HT-29 (cell line): ENCODE results near the gene UBA3. TPM values are rescaled to one million over a fixed set of nuclear protein-coding genes. Genes with fewer than 3 reads are reported as not detected.
A peak's percentile ranks its signal among the peaks of the same experiment; 100 is the strongest.

Experiments
- DNase-seq: peaks from one replicate; pipeline ENCODE4 v3.0.0-alpha.2; 2015; ENCODE audit warnings: low spot score
- total RNA-seq: library from RNA; depleted of rRNA; stranded (reverse); fragments of >200 nt; shearing (Covaris generic); gene quantifications from 2 replicates; pipeline ENCODE4 v1.2.3, GENCODE V29; 2014

UBA3 gene
- total RNA-seq, 1 experiment from 2014 or later = 30.5 TPM

DNA sequence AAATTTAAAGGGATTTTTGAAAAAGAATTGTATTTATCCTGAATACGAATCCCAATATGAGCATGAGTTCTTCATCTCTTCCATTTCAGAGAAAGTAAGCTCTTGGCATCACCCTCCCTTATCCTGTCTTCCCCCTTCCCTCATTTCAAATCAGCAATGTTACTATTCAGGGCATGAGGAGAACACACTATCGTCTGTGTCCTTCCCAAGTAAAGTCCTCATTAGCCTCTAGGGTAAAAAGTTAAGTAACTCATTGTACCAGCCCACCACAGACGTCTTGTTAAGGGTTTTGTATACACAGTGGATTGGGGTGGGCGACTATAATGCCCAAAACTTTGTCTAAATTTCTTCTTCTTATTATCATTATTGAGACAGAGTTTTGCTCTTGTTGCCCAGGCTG, 19.4 kb upstream of the UBA3 start:
- no peak for DNase-seq

DNA sequence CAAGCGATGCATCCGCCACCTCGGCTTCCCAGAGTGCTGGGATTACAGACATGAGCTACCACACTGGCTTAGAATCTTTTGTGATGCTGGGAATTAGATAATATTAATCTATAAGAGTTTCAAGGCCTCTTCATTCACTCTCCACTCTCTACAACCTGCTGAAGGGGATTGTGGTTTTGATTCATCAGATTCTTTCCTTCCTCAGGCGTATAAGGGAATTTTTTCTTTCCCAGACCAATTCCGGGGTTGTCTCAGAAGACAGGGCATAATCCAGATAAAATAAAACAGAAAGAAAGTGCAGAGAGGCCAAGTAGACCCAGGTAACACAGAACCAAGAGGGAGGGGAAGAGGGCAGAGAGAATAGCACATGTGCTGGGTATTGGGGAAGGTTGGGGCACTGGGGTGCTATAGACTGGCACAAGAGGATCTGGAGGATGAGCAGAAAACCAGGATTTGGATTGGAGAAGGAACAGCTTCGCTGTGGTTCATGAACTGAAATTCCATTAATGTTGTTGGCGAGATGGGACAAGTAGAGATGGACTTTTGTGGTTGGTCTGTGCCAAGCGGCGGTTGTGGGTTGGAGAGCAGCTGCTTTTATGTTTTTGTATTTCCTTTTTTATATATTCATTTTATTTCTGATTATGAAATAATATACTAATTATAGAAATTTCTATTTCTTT, 17.4 kb upstream of the UBA3 start:
- no peak for DNase-seq

DNA sequence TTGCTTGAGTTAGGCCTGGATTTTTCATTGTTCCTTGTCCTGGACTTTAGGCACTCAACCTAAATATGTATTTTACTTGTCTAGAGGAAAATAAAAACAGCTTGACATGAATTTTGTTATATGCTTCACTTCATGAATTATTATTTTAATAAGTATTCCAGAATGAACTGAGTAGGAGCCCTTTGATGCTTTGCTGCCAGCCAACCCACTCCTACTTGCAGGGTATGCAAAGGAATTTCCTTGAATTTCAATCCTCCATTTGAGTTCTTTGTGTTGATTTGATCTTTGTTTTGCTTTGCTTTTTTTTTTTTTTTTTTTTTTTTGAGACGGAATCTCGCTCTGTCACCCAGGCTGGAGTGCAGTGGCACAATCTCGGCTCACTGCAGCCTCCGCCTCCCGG, 16.1 kb upstream of the UBA3 start:
- DNase-seq = no peak

DNA sequence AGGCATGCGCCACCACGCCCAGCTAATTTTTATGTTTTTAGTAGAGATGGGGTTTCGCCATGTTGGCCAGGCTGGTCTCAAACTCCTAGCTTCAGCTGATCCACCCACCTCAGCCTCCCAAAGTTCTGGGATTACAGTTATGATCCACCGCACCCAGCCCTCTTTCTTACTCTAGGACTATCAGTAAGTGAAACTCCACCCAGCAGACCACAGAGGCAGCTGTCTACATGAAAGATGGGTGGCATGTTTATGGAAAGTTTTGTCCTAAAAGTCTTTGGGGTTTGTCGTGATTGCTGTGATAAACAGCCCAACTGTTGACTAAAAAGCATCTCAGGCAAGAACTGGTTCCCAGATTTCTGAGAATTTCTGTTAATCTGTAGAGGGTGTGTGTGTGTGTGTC, 15.5 kb upstream of the UBA3 start:
- DNase-seq = no peak

DNA sequence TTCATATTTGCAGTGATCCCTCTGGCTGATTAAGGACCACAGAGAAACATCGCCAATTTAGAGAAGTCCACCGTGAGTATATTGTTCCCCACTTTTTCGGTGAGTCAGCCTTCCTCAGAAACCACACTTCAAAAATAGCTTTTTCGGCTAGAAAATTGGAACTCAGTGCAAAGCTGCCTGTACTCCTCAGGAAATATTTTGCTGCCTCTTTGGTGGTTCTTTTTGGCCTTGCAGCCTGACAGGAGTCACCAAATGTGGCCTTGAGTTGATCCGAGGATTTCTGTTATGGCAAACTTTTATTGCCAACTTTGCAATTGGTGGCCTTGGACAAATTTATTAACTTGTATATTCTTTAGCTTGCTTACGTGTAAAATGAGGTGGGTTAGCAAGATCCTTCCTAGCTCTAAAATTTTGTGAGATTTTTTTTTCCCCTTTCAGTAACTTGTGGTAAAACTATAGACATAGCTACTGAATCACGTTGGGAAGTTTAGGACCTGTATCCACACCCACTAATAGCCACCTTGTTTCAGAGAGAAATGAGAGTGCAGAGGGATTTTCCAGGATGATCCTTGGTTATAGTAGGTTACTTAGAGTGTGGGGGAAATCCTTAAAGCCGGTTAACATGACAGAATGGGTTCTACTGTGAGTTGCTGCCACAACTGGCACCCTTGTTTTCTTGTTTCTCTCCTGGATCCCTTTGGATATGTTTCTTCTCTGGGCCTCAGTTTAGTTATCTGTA, 14.5 kb upstream of the UBA3 start:
- DNase-seq = no peak

DNA sequence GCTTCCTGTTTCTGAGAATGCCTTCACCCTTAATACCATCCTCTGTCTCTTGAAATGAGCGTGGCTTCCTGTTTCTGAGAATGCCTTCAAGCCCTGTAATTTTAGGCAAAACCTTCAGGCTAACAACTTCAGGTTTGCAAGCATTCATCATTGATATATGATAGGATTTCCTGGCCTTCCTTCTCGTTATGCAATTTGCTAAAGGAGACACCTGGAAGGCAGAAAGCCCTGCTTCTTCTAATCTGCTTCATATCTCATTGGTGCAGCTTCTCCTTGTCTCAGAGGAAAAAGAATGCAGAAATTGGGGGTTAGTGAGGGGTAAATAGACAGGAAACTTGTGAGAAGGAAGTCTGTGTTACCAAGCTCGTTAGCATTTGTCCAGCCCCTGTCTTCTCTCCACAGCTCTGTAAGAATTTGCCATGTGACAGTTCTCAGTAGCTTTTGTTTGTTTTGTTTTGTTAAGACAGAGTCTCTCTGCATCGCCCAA, 11.9 kb upstream of the UBA3 start:
- DNase-seq = no peak

DNA sequence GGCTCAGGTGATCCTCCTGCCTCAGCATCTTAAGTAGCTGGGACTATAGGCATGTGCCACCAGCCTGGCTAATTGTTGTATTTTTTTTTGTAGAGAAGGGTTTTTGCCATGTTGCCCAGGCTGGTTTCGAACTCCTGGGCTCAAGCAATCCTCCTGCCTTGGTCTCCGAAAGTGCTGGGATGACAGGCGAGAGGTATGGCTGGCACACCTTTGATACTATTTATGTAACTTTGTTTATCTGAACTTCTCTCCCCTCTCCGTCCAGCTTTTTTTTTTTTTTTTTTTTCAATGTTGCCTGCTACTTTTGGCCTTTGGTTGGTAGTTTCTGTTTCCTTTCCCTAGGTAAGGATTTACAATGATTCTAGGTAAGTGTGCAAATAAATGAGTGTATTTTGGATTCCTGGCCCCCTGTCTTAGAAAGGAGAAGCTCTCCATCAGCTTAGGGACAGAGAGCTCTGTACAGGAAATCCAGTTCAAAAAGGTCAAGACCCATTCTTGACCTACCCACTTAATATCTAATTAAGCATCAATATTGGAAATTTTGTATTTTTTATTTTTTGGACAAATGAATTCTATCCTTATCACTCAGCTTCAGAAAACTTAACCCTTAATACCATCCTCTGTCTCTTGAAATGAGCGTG, 11.3 kb upstream of the UBA3 start:
- no peak for DNase-seq

DNA sequence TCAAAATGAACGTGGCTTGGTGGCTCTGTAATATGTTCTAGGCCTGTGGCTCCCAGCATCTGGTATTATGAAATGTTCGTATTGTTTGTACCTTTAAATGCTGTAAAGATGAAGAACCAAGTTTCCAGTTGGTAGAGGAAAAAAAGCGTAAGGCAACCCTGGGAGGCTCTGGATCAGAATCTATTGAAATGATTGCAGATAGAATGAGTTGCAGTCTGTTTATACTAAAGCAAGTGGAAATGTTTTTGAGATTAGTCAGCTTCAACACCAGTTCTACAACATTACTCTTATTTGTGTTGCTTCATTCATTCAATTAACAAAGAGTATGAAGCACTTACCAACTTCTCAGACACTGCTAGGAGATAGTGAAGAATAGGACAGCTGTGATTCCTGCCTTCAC, 9.9 kb upstream of the UBA3 start:
- no peak for DNase-seq

DNA sequence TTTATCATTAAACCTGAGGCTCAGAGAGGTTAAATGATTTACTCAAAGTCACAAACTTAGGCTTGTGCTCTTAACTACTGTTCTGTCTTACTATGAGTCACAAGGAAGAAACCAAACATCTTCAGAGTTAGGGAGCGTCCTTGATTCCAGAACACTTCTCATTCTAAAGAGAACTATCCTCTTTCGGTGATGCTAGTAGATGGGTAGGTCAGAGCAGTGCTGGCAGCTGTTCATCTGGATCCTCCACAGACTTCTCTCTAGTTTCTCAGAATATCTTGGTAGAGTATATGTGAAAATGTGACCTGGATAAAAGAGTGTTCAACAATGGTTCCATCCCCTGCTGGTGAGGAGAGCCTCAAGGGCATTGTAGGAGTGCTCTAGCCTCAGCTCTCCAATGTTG, 7.9 kb upstream of the UBA3 start:
- peak; percentile 25 for DNase-seq

DNA sequence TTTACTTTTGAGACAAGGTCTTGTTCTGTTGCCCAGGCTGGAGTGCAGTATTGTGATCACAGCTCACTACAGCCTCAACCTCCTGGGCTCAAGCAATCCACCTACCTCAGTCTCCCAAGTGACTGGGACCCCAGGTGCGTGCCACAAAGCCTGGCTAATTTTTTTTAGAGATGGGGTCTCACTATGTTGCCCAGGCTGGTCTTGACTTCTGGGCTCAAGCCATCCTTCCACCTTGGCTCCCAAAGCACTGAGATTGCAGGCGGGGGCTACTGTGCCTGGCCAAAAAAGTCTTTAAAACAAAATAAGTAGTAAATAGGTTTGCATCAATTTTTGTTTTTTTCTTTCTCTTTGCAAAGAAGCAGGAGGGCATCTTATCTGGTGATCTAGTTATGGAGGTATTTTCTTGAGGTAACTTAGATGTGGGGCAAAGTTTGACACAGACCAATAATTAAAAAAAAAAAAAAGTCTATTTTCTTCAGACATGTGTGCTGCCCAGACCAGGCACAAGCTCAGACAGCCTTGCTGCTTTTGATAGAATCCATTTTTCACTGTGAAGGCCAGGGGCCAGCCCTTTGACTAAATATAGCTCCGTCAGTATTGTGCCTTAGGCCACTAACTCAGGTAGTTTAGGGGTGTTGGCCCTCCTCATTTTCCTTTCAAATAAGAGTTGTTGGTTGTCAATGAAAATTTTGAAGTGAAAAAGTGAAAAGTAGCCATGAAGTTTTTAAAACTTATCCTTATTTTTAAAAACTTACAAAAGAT, 7.0 kb upstream of the UBA3 start:
- no peak for DNase-seq

DNA sequence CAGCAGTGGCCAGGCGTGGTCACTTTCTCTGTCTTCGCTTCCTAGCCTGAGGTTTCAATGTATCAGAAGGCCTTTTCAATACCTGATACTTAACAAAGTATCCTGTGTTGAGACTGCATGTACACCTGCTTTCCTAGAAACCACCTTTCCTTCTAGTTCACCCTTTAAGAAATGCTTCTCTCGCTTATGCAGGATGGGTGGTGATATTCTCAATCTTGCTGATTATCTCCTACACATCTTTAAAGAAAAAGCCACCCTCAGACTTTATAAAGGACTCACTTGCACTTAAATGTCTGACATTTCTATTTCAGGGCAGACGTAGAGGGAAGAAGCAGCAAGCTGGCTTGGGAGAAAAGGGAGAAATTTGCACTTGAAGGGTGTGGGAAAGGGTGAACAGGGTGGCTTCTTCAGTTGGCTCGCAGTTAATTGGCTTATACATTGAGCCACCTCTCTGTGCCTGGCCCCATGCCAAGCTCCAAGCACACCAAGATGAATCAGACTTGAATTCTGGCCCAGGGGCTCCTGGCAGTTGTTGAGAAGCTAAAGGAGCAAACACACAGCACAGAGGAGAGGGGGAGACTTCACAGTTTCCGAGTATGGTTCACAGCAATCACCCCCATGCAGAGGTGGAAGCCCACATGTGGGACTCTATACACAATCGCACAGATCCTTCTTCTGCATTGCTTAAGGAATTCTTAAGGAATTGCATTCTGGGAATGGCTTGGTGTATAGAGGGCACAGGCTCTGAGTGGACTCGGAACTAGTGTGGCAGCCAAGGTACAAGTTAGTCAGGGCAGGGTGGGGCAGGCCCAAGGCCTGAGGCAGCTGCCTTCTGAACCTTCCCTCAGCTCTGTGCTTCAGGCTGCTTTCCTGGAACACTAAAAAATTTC, 5.9 kb upstream of the UBA3 start:
- DNase-seq = peak; percentile 90

DNA sequence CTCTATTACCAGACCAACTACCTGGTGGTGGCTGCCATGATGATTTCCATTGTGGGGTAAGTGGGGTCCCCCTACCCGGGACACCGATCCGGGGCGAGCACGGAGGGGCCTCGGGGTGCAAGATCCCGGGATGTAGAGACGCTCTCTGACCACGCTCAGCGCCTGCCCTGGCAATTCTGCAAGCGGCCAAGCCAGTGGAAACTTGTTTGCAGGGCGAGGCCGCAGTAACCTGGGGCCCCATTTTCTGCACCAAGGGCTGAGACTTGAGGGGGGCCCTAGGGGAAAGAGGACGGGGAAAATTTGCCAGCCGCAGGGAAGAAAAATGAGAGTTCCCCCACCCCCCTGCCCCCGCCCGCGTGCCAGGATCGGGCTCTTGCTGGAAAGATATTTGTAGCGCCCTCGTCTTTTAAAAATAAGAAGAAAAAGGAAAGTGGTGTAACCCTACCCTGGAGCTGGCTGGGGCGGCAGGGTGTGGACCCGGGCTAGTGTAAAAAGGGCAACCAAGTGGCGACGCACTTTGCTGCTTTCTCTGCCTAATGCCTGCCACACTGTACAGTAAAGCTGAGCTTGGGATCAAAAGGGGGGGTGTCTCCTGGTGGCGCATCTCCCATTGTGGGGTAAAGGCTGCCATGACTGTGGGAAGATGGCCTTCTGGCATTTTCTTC, 5.1 kb upstream of the UBA3 start:
- DNase-seq = peak; percentile 32

DNA sequence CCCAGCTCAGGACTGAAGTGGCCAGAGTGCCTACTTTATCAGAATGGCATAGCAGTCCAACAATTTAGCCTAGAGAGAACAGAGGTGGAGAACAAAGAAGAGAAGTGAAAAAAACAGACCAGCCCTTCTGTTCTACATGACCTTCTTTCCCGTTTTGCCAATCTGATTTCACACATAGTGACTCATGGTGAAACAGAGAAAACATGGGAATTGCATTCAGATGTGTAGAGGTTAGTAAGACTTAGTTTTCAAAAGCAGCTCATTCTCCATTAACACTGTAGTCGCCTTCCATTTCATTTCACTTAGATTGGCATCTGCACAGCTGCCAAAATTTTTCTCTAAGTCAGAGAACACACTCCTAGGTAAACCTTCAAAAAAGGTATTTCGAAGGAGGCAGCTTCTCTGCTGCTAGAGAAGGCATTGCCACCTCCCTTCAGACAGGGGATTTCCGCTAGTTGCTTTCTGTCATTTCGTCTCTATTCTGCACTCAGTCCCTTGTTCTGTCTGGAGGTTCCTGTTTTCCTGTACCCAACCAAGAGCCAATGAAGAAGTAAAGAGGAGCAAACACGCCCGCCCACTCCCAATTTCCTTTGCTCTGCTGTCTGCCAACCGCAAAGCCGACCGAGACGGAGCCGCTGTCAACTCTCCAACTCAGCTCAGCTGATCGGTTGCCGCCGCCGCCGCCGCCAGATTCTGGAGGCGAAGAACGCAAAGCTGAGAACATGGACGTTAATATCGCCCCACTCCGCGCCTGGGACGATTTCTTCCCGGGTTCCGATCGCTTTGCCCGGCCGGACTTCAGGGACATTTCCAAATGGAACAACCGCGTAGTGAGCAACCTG, 4.4 kb upstream of the UBA3 start, which contains the start of gene ARL6IP5:
ARL6IP5 (plus strand) TSS at position 612 of the 842 bp plus-strand sequence; CDS start at position 723, 111 bp downstream.
- peak; percentile 84 for DNase-seq

DNA sequence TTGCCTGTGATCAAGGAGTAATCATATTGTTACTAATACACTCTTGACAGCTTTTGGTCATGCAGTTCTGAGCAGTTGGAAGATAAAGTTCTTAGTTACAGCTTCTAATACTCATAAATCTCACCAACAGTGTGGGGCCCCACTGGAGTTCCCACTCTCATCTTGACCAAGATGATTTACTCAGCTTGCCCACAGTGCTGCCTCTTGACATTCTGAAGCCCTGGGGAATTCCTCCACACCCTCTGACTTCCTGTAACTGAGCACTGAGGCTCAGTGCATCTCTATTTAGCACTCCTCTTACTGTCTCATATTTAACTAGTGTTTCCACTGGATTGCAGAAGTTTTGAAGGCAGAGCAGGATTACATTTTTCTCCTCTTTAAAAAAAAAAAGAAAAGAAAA, 2.6 kb upstream of the UBA3 start:
- no peak for DNase-seq

DNA sequence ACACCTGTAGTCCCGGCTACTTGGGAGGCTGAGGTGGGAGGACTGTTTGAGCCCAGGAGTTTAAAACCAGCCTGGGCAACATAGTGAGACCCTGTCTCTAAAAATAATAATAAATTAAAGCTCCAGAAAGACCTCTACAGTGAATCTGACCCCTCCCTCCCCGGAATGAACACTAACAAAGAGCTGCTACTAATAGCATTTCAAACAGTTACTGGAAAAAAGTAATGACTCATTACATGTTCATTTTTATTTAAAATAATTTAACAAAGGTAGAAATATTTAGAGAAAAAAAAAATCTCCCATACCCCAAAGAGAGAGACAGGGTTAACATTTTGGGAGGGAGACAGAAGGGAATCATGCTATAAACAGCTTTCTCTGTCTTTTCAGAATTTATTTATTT, 2.2 kb upstream of the UBA3 start:
- DNase-seq = no peak

DNA sequence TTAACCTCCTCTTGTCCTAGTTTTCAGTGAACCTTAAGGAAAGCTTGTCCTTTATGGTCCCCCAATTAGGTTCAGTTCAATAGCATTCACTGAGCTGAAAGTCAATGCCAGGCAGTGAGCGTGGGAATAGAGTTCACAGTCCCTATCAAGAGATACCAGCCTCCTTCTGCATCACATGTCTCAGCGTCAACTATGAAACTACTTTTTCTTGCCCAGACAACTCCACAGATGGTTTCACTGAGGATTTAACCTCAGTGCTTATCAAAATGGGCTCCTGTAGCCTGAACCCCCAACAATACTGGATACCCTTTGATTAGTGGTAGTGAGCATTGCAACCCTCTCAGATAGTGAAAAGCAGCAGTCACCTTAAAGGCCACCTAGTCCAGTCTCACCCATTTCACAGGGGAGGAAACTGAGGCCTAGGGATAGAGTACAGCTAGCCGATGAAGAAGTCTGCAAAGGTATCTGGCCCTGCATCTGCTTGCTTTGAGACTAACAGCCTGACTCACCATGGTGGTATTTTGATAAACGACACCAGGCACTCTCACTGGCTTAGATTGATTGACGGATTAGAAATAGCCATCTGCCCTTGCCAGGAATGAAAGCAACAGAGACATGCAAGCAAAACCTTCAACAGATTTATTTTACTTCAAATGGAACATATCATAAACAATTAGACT, 1.6 kb upstream of the UBA3 start:
- DNase-seq = no peak

DNA sequence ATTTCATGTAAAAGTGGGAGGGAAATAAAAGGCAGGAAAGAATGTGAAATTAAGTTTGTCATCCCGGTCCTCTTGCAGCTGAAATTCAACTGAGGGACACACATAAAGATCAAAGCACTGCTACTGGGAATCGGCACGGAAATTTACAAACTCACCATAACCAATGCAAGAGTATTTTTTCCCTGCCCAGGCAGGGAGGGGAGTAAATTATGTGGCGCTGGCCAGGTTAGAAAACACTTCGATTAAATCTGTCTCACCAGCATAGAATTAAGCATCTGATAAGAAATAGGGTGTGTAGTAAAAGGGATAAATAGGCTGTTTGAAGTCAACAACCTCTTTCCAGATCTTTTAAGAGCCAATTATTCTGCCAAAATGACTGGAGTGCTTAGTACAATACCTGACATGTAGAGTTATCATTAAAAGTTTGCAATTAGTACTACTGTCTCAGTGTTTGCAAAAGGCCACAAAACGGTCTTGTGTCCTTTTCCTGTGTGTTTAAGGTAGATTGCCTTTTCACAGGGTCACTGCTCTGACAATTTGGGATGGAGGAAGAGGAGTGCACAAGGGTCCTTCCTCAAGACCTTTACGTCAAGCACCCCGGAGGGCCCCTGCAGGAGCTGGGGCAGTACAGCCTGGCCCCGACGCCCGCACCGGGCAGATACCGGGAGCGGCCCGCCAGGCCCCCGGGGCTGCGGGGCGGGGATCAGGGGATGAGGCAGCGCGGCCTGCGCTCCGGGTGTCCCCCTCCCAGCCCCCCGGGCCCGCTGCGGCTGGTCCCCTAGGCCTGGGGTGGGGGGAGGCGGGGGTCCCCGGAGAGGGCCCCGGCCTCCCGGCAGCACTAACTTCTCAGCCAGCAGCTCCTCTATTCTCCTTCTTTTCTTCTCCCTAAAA, 651 bp downstream of the UBA3 start:
- DNase-seq = peak; percentile 16

DNA sequence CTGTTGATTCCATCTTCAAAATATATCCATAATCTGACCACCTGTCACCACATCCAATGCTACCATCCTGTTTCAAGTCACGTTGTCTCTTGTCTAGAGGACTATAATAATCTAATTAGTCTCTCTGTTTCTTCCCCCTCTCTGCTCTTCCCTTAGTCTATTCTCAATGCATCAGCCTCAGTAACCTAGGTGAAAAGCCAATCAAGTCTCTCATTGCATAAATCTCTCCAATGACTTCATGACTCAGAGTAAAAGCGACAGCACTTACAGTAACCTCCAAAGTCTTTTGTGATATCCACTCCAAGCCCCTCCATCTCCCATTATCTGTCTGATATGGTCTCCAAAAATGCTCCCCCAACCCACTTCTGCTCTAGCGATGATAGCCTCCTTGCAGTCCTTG, 7.2 kb downstream of the UBA3 start:
- no peak for DNase-seq
